Measurements from ENCODE around the gene TMEM260. TPM values are rescaled to one million over a fixed set of nuclear protein-coding genes. Genes with fewer than 3 reads are reported as not detected.

TMEM260 gene
- total RNA-seq, 3 donors from 2014 or later = 18.6 to 25.3 (median 20.7) TPM

- no peaks in the 10 kb centered on the region for H3K36me3 ChIP-seq (ENCODE audit: low read depth)
- intact Hi-C loops (cut with DNase I, micrococcal nuclease) = no loop called here
- DNase-seq = no peak
- H3K4me3 ChIP-seq = no peak overlapping the region
- TF ChIP-seq, protein P1, sequence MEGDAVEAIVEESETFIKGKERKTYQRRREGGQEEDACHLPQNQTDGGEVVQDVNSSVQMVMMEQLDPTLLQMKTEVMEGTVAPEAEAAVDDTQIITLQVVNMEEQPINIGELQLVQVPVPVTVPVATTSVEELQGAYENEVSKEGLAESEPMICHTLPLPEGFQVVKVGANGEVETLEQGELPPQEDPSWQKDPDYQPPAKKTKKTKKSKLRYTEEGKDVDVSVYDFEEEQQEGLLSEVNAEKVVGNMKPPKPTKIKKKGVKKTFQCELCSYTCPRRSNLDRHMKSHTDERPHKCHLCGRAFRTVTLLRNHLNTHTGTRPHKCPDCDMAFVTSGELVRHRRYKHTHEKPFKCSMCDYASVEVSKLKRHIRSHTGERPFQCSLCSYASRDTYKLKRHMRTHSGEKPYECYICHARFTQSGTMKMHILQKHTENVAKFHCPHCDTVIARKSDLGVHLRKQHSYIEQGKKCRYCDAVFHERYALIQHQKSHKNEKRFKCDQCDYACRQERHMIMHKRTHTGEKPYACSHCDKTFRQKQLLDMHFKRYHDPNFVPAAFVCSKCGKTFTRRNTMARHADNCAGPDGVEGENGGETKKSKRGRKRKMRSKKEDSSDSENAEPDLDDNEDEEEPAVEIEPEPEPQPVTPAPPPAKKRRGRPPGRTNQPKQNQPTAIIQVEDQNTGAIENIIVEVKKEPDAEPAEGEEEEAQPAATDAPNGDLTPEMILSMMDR (IDR thresholded peaks at IDR 0.05) = no peak
- no peaks in the 10 kb centered on the region for H3K9me3 ChIP-seq
- ATAC-seq = no peak
- no peaks in the 10 kb centered on the region for H3K4me1 ChIP-seq (ENCODE audit: low read depth)
Measured at GRCh38 chr14:56649382-56649781, 69.8 kb downstream of the TMEM260 start.

- TF ChIP-seq, protein P1 (IDR thresholded peaks at IDR 0.05) = no peak
- intact Hi-C loops (cut with DNase I, micrococcal nuclease) = no loop called here
- DNase-seq (no peak), ATAC-seq (no peak)
- Histone ChIP-seq H3K4me1 (ENCODE audit: low read depth) (no peaks in the 10 kb centered on the region), H3K9me3 (no peaks in the 10 kb centered on the region), H3K36me3 (ENCODE audit: low read depth) (no peaks in the 10 kb centered on the region), H3K4me3 (no peak overlapping the region)
Measured at GRCh38 chr14:56650048-56650447, 70.5 kb downstream of the TMEM260 start.

GRCh38 chr14:56650979-56651378 lies 71.4 kb downstream of the TMEM260 start:
- ATAC-seq (no peak), DNase-seq (no peak)
- TF ChIP-seq, protein P1 (IDR thresholded peaks at IDR 0.05) = no peak
- Histone ChIP-seq H3K36me3 (ENCODE audit: low read depth) (no peaks in the 10 kb centered on the region), H3K9me3 (no peaks in the 10 kb centered on the region), H3K4me1 (ENCODE audit: low read depth) (no peaks in the 10 kb centered on the region), H3K4me3 (no peak overlapping the region)
- intact Hi-C loops (cut with DNase I, micrococcal nuclease) = no loop called here

- intact Hi-C loops (cut with DNase I, micrococcal nuclease) = no loop called here
- no peak for ATAC-seq
Measured at GRCh38 chr14:56657604-56658003, 78.0 kb downstream of the TMEM260 start.

GRCh38 chr14:56659378-56659777 lies 79.8 kb downstream of the TMEM260 start:
- Histone ChIP-seq H3K36me3 (ENCODE audit: low read depth) (no peaks in the 10 kb centered on the region), H3K4me3 (no peak overlapping the region), H3K9me3 (no peaks in the 10 kb centered on the region), H3K4me1 (ENCODE audit: low read depth) (no peaks in the 10 kb centered on the region)
- intact Hi-C loops (cut with DNase I, micrococcal nuclease) = no loop called here
- TF ChIP-seq, protein P1 (IDR thresholded peaks at IDR 0.05) = no peak
- DNase-seq (no peak), ATAC-seq (no peak)

More at GRCh38 chr14:56657604-56658003, 78.0 kb downstream of the TMEM260 start:
- H3K4me1 ChIP-seq (ENCODE audit: low read depth) = no peaks in the 10 kb centered on the region
- DNase-seq = no peak
- H3K4me3 ChIP-seq = no peak overlapping the region
- TF ChIP-seq, protein P1 (IDR thresholded peaks at IDR 0.05) = no peak
- no peaks in the 10 kb centered on the region for H3K9me3 ChIP-seq
- no peaks in the 10 kb centered on the region for H3K36me3 ChIP-seq (ENCODE audit: low read depth)

- peak; percentile 82 for ATAC-seq
- Histone ChIP-seq H3K9me3 (no peaks in the 10 kb centered on the region), H3K4me1 (ENCODE audit: low read depth) (no peaks in the 10 kb centered on the region), H3K4me3 (no peak overlapping the region), H3K36me3 (ENCODE audit: low read depth) (no peaks in the 10 kb centered on the region)
- intact Hi-C loops (cut with DNase I, micrococcal nuclease) = no loop called here
- TF ChIP-seq, protein P1 (IDR thresholded peaks at IDR 0.05) = peak; percentile 24
- peak in 1 of 3 donors; percentile 11 for DNase-seq
Measured at GRCh38 chr14:56659964-56660551, 80.5 kb downstream of the TMEM260 start.
